HuH-7 (cell line): ENCODE data around the gene VAV2.

ENCODE experiments used
- DNase-seq: peaks from one replicate; pipeline ENCODE4 v3.0.0; 2011; ENCODE audit warnings: low spot score

VAV2 gene

GRCh38 chr9:133813749-133814585, 178.2 kb downstream of the VAV2 start:
- no peak for DNase-seq

- DNase-seq: no peak
Observed at GRCh38 chr9:133812941-133813748, 179.0 kb downstream of the VAV2 start.

GRCh38 chr9:133812077-133812868, 179.9 kb downstream of the VAV2 start:
- DNase-seq: no peak

- DNase-seq: no peak
Observed at GRCh38 chr9:133811471-133811870, 180.7 kb downstream of the VAV2 start.

GRCh38 chr9:133810556-133811195, 181.4 kb downstream of the VAV2 start:
- no peak for DNase-seq

- DNase-seq: no peak
Observed at GRCh38 chr9:133809335-133809734, 182.8 kb downstream of the VAV2 start.

GRCh38 chr9:133807818-133808217, 184.3 kb downstream of the VAV2 start:
- DNase-seq: no peak

GRCh38 chr9:133807037-133807436, 185.1 kb downstream of the VAV2 start:
- DNase-seq: no peak

- DNase-seq: no peak
Observed at GRCh38 chr9:133806623-133807010, 185.5 kb downstream of the VAV2 start.

- no peak for DNase-seq
Observed at GRCh38 chr9:133805876-133806622, 186.1 kb downstream of the VAV2 start.

GRCh38 chr9:133804199-133804598, 187.9 kb downstream of the VAV2 start:
- no peak for DNase-seq

- DNase-seq: no peak
Observed at GRCh38 chr9:133803745-133804144, 188.4 kb downstream of the VAV2 start.

GRCh38 chr9:133803028-133803585, 189.0 kb downstream of the VAV2 start:
- DNase-seq: no peak

GRCh38 chr9:133801739-133802138, 190.4 kb downstream of the VAV2 start:
- DNase-seq: no peak

- DNase-seq: no peak
Observed at GRCh38 chr9:133800266-133800665, 191.9 kb downstream of the VAV2 start.

- DNase-seq: no peak
Observed at GRCh38 chr9:133799716-133800115, 192.4 kb downstream of the VAV2 start.

GRCh38 chr9:133799106-133799505, 193.0 kb downstream of the VAV2 start:
- no peak for DNase-seq

- DNase-seq: no peak
Observed at GRCh38 chr9:133798160-133798559, 194.0 kb downstream of the VAV2 start.

- no peak for DNase-seq
Observed at GRCh38 chr9:133797406-133798105, 194.6 kb downstream of the VAV2 start.

- DNase-seq: no peak
Observed at GRCh38 chr9:133796562-133796961, 195.6 kb downstream of the VAV2 start.
